HEK293T (cell line): ENCODE results near the gene ADAP1.

ENCODE experiments used
- ARNT ChIP-seq: fragments of 450-650 bp; IDR thresholded peaks from 2 replicates; pipeline ENCODE4 v1.6.1; 2017; ENCODE audit warnings: mild to moderate bottlenecking
- CTBP1 ChIP-seq: fragments of 450-650 bp; IDR thresholded peaks from 2 replicates; pipeline ENCODE4 v1.6.1; 2016; ENCODE audit warnings: borderline replicate concordance
- ELF4 ChIP-seq: fragments of 450-650 bp; IDR thresholded peaks from 2 replicates; pipeline ENCODE4 v1.6.1; 2017; ENCODE audit warnings: antibody characterized with exemption
- FOXA1 ChIP-seq: fragments of 450-650 bp; IDR thresholded peaks from 2 replicates; pipeline ENCODE4 v1.6.1; 2016; ENCODE audit warnings: mild to moderate bottlenecking
- FOXK2 ChIP-seq: fragments of 450-650 bp; IDR thresholded peaks from 2 replicates; pipeline ENCODE4 v1.6.1; 2016; ENCODE audit warnings: mild to moderate bottlenecking
- FOXM1 ChIP-seq: fragments of 450-650 bp; IDR thresholded peaks from 2 replicates; pipeline ENCODE4 v1.6.1; 2017; ENCODE audit warnings: mild to moderate bottlenecking, borderline replicate concordance
- L3MBTL2 ChIP-seq: fragments of 450-650 bp; conservative IDR thresholded peaks from 2 replicates; pipeline ENCODE4 v1.6.1; 2016; ENCODE audit warnings: mild to moderate bottlenecking
- LEF1 ChIP-seq: fragments of 450-650 bp; IDR thresholded peaks from 2 replicates; pipeline ENCODE4 v1.6.1; 2017; ENCODE audit warnings: mild to moderate bottlenecking, borderline replicate concordance
- PKNOX1 ChIP-seq: fragments of 450-650 bp; IDR thresholded peaks from 2 replicates; pipeline ENCODE4 v1.6.1; 2016
- SP1 ChIP-seq: fragments of 450-650 bp; IDR thresholded peaks from 2 replicates; pipeline ENCODE4 v1.6.1; 2017
- SUZ12 ChIP-seq: fragments of 450-650 bp; IDR thresholded peaks from 2 replicates; pipeline ENCODE4 v1.6.1; 2016; ENCODE audit warnings: mild to moderate bottlenecking
- ZNF384 ChIP-seq: fragments of 450-650 bp; IDR thresholded peaks from 2 replicates; pipeline ENCODE4 v1.6.1; 2016

GRCh38 chr7:897771-898376, 56.6 kb downstream of the ADAP1 start:
- no peak for TF ChIP-seq SUZ12
- TF ChIP-seq FOXK2: no peak
- TF ChIP-seq L3MBTL2: no peak
- TF ChIP-seq CTBP1: no peak
- no peak for TF ChIP-seq ARNT
- no peak for TF ChIP-seq SP1
- no peak for TF ChIP-seq LEF1
- TF ChIP-seq FOXA1: no peak
- no peak for TF ChIP-seq ELF4
- no peak for TF ChIP-seq ZNF384
- TF ChIP-seq FOXM1: no peak
- no peak for TF ChIP-seq PKNOX1
